HG03135 (cell line): ENCODE results near the gene SOX2.

Source experiments
- ATAC-seq: cut with Tn5 transposase; IDR thresholded peaks from one replicate; pipeline ENCODE4 v1.9.1; 2021; ENCODE audit warnings: mild to moderate bottlenecking, moderate library complexity; ENCODE audit not compliant: unreplicated experiment

SOX2 gene

DNA sequence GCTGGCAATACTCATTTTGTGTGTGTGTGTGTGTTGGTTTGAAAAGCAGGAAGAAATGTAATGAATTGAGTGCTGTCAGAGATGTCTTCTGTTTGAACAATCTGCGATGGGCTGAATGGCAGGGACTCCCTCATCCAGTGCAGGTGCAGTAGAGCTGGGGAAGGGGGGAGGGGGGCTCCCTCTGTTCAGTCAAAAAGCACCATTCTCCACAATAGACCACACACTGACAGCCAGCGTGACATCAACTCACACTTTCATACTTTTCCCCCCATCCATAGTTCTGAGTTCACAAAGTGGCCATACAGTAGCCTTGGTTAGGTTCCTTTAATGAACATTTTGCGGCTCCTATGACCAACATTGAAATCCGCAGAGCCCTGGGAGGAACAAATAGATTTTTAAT lies 10.4 kb downstream of the SOX2 start:
- no peak for ATAC-seq

DNA sequence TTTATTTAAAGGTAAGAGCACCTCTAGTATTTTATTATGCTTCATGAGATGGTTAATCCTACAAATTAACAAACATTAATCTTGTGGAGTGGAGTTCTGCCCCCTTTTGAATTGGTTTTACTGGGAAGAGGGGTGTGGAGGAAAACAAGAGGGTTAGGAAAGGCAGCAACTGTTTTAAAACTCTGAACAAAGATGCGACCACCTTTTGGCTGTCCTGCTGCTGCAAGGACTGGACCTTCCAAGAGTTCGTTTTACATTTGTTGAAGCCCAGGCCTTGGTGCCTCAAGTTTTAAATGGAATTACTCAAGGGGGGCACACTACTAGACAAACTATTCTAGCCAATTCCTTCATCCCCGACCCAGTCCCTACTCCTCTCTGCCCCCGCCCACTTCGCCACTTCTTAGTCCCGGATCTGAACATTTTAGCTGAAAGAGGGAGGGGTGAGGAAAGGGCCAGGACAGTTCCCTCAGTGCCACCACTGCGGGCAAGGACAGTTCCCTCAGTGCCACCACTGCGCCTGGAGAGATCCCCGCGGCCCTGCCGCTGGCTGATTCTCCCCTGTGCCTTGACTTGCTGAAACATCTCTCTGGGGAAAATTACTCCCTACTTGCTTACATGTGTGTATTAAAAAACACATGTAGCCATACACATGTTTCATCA lies 11.2 kb downstream of the SOX2 start:
- ATAC-seq = no peak

DNA sequence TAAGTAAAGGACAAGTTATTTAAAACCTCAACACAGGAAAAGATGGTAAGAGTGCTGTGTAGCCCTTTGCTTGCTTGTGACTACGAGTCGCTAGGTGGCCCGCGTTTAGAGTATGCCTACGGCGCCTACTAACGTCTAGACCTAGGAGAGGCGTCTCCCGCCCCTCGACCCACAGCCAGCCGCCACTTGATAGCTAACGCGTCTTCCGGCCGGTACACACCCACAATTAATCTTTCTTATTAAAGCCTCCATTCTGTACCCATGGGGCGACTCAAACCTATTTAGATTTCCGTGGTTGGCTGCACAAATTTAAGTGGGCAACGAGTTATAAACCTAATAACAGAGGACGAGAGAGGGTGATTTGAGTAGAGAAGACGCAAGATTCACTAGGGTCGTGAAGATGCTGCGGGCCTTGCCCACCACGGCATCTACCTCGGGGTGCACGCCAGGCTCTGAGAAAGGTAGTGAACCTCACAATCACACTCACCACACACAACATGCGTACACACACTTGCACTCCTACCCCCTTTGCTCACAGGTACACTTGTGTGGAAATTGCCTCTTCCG lies 12.0 kb downstream of the SOX2 start:
- ATAC-seq = no peak

DNA sequence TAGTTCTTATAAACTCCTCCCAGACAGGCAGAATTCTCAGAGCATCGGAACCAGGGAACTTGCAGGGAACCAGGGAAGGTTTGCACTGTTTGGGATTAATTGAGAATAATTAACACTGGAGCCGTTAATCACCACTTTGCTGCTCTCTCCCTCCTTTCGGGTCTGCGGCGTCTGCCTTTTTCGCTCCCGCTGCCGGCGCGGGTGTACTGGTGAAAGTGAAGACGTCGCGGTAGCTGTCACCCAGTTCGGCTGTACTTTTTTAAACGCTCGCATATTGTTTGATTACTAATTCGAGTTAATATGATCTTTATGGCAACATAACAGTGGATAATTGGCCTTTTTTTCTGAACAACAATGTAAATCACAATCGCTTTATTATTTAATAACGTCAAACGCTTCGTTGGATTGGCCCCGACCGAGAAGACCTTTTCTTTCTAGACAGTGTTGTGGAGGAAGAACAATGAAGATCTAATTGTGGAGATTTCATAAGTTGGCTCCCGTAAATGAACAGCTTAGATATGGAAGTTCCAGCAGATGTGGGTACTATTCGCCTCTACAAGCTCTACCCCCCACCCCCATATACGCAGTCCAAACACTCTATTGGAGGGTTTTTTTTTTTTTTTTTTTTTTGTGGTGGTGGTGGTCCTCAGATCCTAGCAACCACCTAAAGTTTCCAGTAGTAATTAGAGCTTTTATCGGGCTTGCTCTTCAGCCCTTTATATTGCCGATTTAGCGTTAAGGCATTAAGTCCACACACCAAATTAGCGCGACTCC lies 12.7 kb downstream of the SOX2 start:
- no peak for ATAC-seq

DNA sequence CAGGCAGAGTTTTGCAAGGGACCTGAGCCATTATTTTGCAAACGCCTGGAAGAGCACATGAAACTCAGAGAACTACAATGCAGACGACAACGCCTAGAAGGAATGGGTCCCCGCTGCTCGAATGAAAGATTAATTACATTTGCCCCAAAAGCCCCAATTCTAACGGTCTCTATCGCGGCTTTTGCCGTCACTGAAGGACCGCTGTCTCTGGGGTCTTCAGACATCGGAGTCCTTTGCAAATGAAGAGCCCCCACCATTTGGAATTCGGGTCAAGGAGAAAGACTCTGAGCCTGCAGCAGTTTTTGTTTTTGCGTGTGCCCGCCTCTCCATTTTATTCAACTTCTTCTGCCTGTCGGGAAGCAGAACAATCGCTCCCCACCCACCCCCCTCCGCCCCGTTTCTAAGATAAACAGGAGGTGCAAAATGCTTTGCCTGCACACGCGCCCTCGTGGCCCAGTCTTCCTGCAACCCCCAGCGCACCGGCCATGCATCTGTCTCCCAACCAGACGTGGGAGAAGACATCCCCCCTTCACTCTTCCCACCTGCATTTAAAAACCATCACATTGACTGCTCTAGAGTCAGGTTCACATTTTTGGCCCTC lies 13.5 kb downstream of the SOX2 start:
- ATAC-seq = no peak

DNA sequence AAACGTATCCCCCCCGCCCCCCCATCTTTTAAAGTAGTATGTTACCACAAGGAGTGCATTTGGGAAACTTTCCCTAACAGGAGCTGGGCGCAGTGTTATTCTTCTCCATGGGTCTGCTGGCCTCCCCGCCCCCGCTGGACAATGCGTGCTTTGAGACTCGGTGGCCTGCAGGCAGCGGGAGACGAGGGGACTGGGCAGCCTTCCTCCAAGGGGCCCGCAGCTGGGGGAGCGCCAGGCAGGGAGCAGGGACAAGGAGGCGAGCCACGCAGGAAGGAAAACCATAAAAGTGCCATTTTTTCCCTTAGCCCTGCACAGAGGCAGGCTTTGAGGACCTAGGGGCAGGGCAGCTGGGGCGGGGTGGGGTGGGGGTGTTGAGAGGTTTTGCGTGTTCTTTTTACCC lies 14.1 kb downstream of the SOX2 start:
- ATAC-seq = no peak

DNA sequence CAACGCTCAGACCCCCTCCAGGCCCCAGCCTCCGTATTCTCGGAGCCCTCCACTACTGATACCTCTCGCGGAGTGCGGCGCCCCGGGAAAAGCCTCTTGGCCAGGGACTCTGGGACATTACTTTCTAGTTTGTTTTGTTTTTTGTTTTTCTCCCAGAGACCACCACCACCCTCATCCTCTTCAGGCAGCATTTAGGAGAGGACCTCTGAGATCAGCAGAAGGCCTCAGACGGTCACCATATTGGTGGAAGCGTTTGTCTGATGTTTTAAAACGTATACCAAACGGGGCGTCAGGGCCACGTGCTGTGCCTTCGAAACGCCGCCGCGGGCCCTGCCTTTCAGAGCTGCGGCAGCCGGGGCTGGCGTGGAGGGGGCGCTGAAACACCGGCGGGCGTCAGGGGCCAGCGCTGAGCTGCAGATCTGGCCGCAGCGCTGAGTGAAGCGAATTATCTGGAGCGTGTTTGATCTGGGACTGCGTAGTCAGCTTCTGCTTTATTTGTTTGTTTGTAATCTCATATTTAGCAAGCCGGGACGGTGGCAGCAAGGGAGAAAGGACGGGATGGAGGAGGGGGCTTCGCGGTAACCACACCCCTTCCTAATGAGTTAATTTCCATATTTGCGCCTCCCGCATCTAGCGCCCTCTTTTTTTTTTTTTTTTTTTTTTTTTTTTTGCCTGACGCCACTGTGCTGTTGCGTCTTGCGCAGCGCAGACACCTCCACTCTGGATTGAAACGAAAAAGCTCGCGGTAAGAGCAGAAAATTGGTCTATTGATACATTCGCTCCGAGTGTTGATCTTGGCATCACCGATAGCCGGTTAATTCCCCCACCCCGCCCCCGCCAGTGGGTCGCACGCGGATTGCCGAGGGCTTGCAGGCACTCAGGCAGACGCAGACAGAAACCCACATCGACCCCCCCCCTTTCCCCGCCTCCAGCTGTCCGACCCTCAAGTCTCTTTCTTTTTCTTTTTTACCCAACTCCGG lies 14.9 kb downstream of the SOX2 start:
- no peak for ATAC-seq

DNA sequence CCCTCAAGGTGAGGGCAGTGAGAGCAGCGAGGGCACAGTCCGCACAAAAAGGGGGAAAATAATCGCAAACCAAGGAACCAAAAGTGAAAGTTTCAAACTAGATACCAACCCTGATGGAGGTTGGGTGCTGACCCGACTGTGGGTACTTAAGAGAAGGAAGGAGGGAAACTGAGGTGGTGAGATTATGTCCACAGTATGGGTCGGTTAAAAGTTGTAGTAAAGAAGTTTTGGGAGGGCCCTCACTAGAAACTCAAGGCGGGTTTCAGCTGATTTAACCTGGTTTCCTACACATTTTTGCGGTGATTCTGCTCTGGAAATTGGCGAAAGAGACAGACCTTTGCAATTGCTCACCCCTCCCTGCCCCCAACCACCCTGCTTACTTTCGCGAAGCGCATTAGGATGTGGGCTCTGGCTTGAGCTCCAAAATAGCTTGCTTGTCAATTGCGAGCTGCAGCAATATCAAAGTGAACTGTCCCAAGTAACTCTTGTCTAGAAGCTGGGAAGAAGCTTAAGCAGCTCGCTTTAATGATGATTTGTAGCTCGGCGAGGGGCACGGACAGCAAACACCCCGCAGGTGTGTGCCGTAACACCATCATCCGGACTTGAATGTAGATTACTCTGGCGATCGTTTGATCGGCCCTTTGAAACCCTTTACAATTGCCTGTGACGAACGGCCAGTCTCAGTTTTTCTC lies 15.8 kb downstream of the SOX2 start:
- no peak for ATAC-seq

DNA sequence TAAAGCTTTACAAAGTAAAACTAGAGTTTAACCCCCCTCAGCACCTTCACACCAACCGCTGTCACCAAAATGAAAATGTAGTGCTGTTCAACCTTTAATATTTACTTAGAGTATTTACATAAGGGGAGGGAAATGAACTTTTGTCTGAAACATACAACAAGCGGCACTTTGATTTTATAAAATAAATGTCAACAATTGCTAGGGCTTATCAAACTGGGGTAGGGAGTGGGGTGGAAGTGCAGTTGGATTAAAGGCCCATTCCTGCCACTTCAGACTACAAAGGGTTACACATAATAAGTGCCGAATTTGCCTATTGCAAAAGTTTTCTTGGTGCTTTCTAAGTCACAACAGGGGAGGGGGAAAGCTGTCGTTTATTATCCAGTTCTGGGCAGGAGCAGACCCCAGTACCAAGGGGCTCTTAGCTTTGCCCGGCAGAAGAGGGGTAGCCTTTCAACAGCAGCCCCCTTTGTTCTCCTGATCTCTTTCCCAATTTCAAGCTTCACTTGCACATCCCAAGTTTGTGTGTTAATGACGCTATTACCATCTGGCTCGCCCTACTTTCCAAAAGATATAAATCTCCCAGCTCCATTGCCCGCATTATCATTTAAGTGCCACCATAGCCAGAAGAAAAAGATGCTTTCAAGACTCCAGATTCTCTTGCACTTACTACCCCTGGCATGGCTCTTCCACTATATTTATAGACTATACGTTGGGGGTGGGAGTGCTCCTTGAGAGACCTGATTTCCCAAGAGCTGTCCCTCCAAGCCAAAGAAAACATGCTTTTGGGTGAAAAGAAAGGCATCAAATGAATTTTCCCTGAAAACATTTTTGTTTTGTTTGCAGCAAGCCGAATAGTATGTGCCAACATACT lies 17.0 kb downstream of the SOX2 start:
- no peak for ATAC-seq

DNA sequence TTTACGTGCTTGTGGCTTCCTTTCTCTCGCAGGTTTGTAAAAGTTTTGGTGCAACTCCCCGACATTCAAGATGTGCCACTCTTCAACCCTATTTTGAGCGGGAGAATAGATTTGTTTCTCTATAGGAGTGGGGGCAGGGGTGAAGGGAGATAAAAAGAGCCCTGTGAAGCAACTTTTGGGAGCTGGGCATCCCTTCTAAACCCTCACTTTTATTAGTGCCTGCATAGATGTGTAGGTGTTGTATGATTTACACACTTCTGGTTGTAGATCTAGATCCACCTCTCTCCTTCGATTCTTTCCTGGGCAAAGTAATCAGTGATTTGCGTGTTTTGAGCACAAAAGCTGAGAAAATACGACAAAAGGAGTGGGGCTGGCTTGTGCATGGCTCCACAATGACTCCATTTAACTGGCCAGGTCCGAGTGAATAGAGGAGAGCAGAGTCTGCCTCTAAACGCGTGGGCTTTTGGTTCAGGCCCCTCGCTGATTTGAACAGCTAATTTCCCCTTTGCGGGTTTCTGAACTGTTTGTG lies 17.7 kb downstream of the SOX2 start:
- no peak for ATAC-seq

DNA sequence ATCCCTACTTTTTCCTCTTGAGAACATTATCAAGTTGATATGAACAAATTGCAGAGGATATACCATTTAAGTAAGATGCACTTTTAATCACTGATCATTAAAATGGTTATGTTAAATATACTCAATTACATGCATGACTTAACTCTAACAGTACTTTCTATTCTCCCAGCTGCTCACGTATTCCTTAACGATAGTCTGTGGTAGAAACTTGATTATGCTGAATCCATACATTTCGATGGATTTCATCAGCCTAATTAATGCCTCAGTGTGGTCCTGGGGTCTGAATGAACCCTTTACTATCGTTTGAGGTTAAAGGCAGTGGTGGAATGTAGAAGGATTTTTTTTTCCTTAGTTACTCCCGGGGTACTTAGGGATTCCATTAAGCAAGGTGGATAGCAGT lies 18.6 kb downstream of the SOX2 start:
- ATAC-seq = no peak

DNA sequence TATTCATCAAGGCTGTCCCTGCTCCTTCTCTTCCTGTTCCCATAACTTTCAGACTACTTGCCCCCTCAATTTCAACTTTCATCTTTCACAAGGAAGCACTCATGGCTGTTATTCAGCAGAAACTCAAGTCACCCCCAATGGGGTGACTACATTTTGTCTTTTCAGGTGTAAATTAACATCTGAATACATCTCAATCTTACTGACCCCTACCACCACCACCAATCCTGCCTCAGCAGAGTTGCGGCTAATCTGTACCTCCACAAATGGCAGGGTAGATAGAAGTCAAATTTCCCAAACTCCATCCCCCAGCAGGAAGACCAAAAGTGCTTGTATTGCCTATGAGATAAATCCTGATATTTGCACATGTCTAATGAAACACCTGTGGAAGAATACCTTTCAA lies 19.2 kb downstream of the SOX2 start:
- no peak for ATAC-seq

DNA sequence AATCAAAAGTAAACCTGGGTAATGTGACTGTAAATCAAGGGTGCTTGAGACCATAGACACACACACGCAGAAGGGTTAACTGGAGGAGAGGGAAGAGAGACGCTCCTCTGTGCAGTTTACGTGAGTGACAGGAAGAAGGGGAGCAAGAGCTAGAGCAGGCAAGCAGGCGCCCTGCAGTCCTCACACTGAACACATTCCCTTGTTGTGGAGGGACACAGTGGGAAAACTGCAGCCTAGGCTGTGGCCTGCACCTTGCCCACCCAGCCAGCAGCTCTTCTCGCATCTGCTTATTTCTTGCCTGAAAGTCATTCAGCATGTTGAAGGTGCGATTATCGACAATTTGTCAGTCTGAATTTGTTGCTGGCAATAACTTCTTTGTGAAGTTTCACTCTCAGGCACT lies 24.2 kb downstream of the SOX2 start:
- ATAC-seq = no peak

DNA sequence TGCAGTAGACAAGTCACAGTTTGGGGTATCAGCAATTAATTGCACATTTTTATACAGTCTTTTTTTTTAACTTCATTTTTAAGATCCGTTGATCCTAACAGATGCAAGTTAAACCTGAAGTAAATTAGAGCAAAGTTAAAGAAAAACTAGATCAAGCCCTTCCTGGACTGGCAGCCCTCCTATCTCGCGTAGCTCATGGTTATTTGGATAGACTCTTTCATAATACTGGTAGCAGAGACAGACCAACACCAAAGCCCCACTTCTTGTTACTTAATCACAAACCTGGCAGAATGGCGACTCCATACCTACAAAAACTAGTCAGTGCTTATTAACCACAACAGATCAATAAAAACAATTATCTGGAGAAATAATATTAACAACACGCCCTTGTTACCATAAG lies 26.8 kb downstream of the SOX2 start:
- no peak for ATAC-seq

DNA sequence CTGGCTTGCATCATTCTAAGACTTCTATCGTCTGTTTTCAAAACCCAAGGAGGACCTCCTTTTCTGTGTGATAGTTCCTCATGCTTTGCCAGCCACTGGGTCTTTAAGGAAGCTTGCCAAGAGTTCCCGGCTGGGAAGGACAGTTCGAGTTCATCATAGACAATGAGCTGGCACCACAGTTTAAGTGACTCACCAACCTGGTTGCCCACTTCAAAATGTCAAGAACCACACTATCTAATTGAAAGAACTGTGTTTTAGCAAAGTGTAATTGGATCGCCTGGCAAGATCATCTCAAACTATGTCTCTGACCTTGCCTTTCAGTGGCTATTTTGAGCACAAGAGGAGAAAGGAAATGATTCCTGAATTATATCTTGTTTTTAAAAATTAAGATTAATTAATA lies 27.9 kb downstream of the SOX2 start:
- ATAC-seq = no peak

DNA sequence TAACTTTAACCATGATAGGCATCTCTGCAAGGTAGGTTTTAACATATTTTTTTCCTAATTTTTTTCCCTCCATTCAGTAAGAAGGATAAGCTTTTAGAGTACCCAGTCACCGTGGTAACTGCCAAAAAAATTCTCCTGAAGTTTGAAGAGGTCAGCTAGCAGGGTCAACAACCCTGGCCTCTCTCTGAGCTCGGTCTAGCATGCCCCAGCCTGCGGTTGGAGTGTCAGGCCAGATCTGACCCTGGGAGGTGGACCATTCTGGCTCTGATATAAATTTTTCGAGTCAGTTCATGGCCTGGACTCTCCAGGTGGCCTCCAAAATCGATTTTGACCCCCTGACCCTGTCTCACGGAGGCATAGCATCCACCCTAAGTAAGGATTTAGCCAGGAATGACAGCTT lies 29.7 kb downstream of the SOX2 start:
- no peak for ATAC-seq

DNA sequence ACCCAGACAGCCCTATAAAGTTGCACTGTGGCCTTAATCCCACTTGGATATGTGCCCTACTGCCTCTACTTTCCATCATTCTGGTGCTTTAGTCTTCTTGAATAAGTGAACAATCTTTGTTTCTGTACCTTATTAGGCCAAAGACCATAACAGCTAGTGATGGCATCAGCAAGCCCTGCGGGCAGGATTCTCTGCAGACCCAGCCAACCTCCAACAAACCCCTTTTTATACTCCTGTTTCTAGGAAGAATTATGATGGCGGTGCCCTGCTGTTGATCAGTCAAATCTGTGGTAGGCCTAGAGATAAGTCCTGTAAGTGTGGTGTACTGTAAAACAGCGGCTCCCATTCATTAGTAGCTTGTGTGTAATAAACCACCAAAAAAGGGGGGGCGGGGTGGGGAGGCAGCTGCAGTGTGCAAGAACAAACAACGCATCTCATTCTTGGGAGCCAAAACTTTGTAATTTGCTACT lies 40.5 kb downstream of the SOX2 start:
- no peak for ATAC-seq

DNA sequence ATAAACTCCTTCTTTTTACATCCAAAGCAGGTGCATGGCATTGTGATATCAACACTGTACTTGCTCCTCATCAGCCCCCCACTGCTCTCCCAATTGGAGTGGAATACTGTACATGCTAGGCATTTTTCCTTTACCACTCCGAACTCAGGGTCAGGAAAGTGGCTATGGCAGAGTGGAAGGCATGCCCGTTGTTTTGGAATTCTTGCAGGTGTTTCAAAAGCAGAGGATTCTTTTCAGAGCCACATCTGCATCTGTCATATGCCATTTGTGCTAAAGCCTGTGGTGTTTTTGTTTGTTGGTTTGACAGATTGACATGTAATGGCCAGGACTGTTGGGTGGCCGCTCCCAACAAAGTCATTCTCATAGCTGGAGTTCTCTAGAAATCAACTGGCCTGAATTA lies 41.7 kb downstream of the SOX2 start:
- ATAC-seq = no peak

DNA sequence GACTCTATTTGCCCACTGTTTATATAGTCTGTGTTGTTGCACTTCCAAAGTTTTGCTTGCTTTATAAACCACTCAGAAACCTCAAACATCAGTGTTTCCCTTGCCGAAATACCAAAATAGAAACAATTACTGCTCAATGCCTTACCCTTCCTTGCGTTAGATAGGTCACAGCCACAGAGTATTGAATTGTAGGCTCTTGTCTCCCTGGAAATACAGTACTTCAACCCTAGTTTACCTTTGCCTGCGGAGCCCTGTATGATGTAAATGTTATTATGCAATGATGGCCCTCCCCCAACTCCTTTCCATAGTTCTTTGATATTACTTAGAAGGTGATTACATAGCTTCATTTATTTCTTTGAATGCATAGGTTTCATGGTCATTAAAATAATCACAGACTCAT lies 44.2 kb downstream of the SOX2 start:
- no peak for ATAC-seq
